Hepatocyte (in vitro differentiated cells): ENCODE measurements around the gene JUNB. TPM values are rescaled to one million over a fixed set of nuclear protein-coding genes. Genes with fewer than 3 reads are reported as not detected.

Source experiments
- DNase-seq: peaks from one replicate; pipeline ENCODE4 v3.0.0-alpha.2; 2016; ENCODE audit warnings: low spot score
- H2AFZ ChIP-seq: fragments of 200-600 bp; sonication (generic); 2 replicates; pipeline ENCODE4 v1.6.0; 2016; ENCODE audit warnings: antibody characterized with exemption, mild to moderate bottlenecking
- H3K27ac ChIP-seq: fragments of 200-600 bp; sonication (generic); 2 replicates; pipeline ENCODE4 v1.5.1; 2016; ENCODE audit warnings: mild to moderate bottlenecking
- H3K27me3 ChIP-seq: fragments of 200-600 bp; sonication (generic); 2 replicates; pipeline ENCODE4 v1.6.1; 2016
- H3K36me3 ChIP-seq: fragments of 200-600 bp; sonication (generic); replicated peaks from 2 replicates; pipeline ENCODE4 v1.5.1; 2016; ENCODE audit warnings: low read depth; ENCODE audit not compliant: insufficient read depth
- H3K4me1 ChIP-seq: fragments of 200-600 bp; sonication (generic); 2 replicates; pipeline ENCODE4 v1.5.1; 2016; ENCODE audit warnings: mild to moderate bottlenecking, moderate library complexity; ENCODE audit not compliant: insufficient read depth
- H3K4me2 ChIP-seq: fragments of 200-600 bp; sonication (generic); 2 replicates; pipeline ENCODE4 v1.6.0; 2016
- H3K4me3 ChIP-seq: fragments of 200-600 bp; sonication (generic); 2 replicates; pipeline ENCODE4 v1.5.1; 2016; ENCODE audit warnings: mild to moderate bottlenecking
- H3K79me2 ChIP-seq: fragments of 200-600 bp; sonication (generic); 2 replicates; pipeline ENCODE4 v1.6.0; 2017; ENCODE audit warnings: mild to moderate bottlenecking
- H3K9me2 ChIP-seq: fragments of 200-600 bp; sonication (generic); replicated peaks from 2 replicates; pipeline ENCODE4 v1.6.0; 2017; ENCODE audit warnings: mild to moderate bottlenecking; ENCODE audit not compliant: insufficient read depth
- H3K9me3 ChIP-seq: fragments of 200-600 bp; sonication (generic); 2 replicates; pipeline ENCODE4 v1.5.1; 2016; ENCODE audit warnings: low read depth, mild to moderate bottlenecking
- H4K20me1 ChIP-seq: fragments of 200-600 bp; sonication (generic); 2 replicates; pipeline ENCODE4 v1.6.0; 2016; ENCODE audit warnings: mild to moderate bottlenecking; ENCODE audit not compliant: insufficient read depth, poor library complexity, severe bottlenecking
- EZH2 ChIP-seq: fragments of 200-600 bp; sonication (generic); IDR thresholded peaks from 2 replicates; pipeline ENCODE4 v1.6.1; 2016; ENCODE audit warnings: antibody characterized with exemption, mild to moderate bottlenecking, borderline replicate concordance
- EZH2phosphoT487 ChIP-seq: fragments of 200-600 bp; sonication (generic); IDR thresholded peaks from one replicate; pipeline ENCODE4 v1.6.1; 2018; ENCODE audit warnings: antibody characterized with exemption, mild to moderate bottlenecking, low read depth, moderate library complexity; ENCODE audit not compliant: unreplicated experiment, severe bottlenecking
- WGBS: methylation state at CpG from one replicate; pipeline ENCODE4 v1.1.6; 2016; ENCODE audit warnings: low lambda C conversion rate; ENCODE audit errors: missing lambda C conversion rate; 5-methylcytosine and 5-hydroxymethylcytosine counted together
- polyA plus RNA-seq: library from polyadenylated mRNA; unstranded; fragments of >200 nt; fragmentation: Nextera tagmentation; extraction: Ambion mirVana; gene quantifications from 2 replicates; pipeline ENCODE4 v1.2.1, GENCODE V29; 2016
- total RNA-seq: library from RNA; depleted of rRNA; stranded (reverse); fragments of >200 nt; gene quantifications from 2 replicates; pipeline ENCODE4 v1.2.3, GENCODE V29; 2014
- TF ChIP-seq, protein P1 (sequence below): fragments of 200-600 bp; sonication (generic); IDR thresholded peaks from 2 replicates; pipeline ENCODE4 v1.5.1; 2016; ENCODE audit warnings: antibody characterized with exemption, mild to moderate bottlenecking; ENCODE audit not compliant: poor library complexity

JUNB gene
- total and polyA plus RNA-seq, 2 experiments from 2014 or later, result 399 to 539 TPM

DNA sequence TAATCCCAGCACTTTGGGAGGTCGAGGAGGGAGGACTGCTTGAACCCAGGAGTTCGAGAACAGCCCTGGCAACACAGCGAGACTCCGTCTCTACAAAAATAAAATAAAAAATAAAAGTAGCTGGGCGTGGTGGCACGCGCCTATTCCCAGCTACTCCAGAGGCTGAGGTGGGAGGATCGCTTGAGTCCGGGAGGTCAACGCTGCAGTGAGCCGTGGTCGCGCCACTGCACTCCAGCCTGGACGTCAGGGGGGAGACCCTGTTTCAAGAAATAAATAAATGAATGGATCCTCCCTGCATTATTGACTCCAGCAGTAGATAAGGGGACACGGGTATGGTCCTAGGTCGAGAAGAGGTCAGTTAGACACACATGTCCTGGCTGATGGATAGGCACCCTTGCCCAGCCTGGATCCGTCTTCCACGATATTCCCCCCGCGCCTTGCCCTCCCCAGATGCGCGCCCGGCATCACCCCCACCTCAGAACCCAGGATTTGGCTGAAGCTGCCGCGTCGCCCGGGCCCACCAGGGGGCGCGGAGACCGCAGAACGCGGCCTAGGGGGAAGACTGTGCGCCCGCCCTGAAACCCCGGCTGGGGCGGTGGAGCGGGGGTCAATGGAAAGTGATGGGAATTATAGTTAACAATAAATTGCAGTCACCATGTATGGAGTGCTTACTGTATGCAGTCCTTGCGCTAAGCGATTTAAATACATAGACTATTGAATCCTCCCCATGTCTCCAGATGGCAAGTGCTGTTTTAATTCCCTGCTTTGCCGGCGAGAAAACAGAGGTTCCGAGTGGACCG is 13.9 kb upstream of the JUNB start:
- WGBS, result 16% methylated on average over 43 of the region's 43 CpGs
- no peaks in the 10 kb centered on the region for H4K20me1 ChIP-seq
- H3K27me3 ChIP-seq, result no peaks in the 10 kb centered on the region
- peak overlapping the region; percentile 98 for H3K4me2 ChIP-seq
- H3K4me3 ChIP-seq, result peak overlapping the region; percentile 59
- no peaks in the 10 kb centered on the region for H3K36me3 ChIP-seq
- peak overlapping the region; percentile 46 for H2AFZ ChIP-seq
- TF ChIP-seq EZH2, result no peak
- TF ChIP-seq, protein P1, sequence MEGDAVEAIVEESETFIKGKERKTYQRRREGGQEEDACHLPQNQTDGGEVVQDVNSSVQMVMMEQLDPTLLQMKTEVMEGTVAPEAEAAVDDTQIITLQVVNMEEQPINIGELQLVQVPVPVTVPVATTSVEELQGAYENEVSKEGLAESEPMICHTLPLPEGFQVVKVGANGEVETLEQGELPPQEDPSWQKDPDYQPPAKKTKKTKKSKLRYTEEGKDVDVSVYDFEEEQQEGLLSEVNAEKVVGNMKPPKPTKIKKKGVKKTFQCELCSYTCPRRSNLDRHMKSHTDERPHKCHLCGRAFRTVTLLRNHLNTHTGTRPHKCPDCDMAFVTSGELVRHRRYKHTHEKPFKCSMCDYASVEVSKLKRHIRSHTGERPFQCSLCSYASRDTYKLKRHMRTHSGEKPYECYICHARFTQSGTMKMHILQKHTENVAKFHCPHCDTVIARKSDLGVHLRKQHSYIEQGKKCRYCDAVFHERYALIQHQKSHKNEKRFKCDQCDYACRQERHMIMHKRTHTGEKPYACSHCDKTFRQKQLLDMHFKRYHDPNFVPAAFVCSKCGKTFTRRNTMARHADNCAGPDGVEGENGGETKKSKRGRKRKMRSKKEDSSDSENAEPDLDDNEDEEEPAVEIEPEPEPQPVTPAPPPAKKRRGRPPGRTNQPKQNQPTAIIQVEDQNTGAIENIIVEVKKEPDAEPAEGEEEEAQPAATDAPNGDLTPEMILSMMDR, result peak; percentile 98
- DNase-seq, result peak; percentile 91
- peaks cover 25% of the 10 kb centered on the region for H3K4me1 ChIP-seq
- peaks cover 17% of the 10 kb centered on the region for H3K79me2 ChIP-seq
- H3K9me3 ChIP-seq, result no peaks in the 10 kb centered on the region
- H3K27ac ChIP-seq, result peak overlapping the region; percentile 96
- H3K9me2 ChIP-seq, result no peaks in the 10 kb centered on the region

DNA sequence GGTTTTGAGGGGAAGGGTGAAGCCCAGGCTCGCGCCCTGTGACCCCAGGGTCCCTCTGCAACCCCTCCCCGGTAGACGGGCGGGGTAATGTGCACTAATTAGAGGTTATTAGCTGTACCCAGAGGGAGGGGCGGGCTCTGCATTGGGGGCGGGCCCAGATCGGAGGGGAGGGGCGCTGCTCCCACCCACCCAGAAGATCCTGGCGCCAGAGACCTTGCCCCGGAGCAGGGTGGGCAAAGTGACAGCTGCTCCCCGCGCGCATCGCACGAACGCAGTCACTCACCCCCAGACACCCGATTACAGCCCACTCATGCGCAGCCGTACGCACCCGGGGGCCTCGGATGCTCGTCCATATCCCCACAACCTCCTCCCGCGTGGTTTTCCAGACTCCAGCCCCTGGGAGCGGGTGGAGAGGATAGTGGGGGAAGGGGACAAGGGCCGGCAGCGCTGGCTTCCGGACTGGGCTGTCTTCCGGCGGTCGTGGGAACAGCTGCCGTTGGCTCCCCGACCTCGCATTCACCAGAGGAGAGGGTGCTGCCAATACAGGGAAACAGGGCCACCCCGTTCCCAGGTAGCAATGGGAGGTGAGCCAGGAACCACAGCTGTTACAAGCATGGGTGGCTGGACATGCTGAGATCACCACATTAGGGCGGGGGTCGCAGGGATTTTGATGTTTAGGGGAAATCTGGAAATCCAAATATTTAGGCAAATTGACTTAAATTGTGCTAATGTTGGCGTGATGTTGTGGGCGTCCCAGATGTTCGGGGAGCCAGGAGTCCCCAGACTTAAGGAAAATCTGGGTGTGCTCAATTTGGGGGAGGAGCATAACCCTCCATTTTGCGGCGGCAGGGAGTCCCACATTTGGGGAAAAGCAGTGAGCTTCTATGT is 13.0 kb upstream of the JUNB start:
- 2% methylated on average over 38 of the region's 44 CpGs for WGBS

DNA sequence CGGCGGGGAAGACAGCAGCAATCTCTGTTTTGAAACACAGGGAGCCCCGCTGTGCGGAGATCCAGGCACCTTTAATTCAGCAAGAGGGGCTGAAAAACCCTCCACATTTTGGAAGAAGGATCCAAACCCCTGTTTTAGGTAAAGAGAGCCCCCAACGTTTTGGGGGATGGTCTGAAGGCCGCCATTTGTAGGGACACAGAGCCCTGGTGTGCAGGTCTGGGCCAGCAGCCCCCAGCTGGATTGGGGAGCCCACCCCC is 12.5 kb upstream of the JUNB start:
- H3K4me3 ChIP-seq, result peak overlapping the region; percentile 59

More for the DNA sequence above, 13.0 kb upstream of the JUNB start:
- Histone ChIP-seq H3K36me3 (no peaks in the 10 kb centered on the region), H3K27me3 (no peaks in the 10 kb centered on the region), H3K9me3 (no peaks in the 10 kb centered on the region), H3K4me2 (peak overlapping the region; percentile 98), H2AFZ (peak overlapping the region; percentile 46), H4K20me1 (no peaks in the 10 kb centered on the region), H3K79me2 (peaks cover 17% of the 10 kb centered on the region), H3K4me3 (peak overlapping the region; percentile 59), H3K4me1 (peaks cover 29% of the 10 kb centered on the region), H3K9me2 (no peaks in the 10 kb centered on the region), H3K27ac (peak overlapping the region; percentile 96)
- TF ChIP-seq, protein P1, result no peak
- TF ChIP-seq EZH2 (no peak), EZH2phosphoT487 (no peak)
- peak; percentile 83 for DNase-seq

More for the DNA sequence above, 12.5 kb upstream of the JUNB start:
- no peaks in the 10 kb centered on the region for H3K9me3 ChIP-seq
- WGBS, result 34% methylated on average over 6 of the region's 6 CpGs
- peak overlapping the region; percentile 98 for H3K4me2 ChIP-seq
- H3K79me2 ChIP-seq, result peaks cover 14% of the 10 kb centered on the region
- DNase-seq, result no peak
- H3K27ac ChIP-seq, result peak overlapping the region; percentile 96
- H3K4me1 ChIP-seq, result peaks cover 35% of the 10 kb centered on the region
- peak overlapping the region; percentile 46 for H2AFZ ChIP-seq
- H3K9me2 ChIP-seq, result no peaks in the 10 kb centered on the region
- no peak for TF ChIP-seq EZH2phosphoT487
- H3K27me3 ChIP-seq, result no peaks in the 10 kb centered on the region
- H3K36me3 ChIP-seq, result no peaks in the 10 kb centered on the region
- H4K20me1 ChIP-seq, result no peaks in the 10 kb centered on the region
